ENCODE results near the gene DPP6.
"Not testable (repeated sequence)": the region's sequence is repeated elsewhere in the genome, so short reads cannot be mapped to it uniquely, and the experiment has no call there.

- TF ChIP-seq CTCF (IDR thresholded peaks at IDR 0.05); TCF7L2 (IDR thresholded peaks at IDR 0.05; ENCODE audit: low read depth, low read length): not testable (repeated sequence)
Measured at GRCh38 chr7:154129142-154129541, 76.9 kb downstream of the DPP6 start.

Data from Panc1 (cell line).